Mammary epithelial cell (primary cell): ENCODE measurements around the gene CASP8.

Experiments used
- EZH2 ChIP-seq: IDR thresholded peaks from 2 replicates; pipeline ENCODE4 v1.6.1; 2012; ENCODE audit warnings: low read length, inconsistent platforms, borderline replicate concordance
- TF ChIP-seq, protein P1 (sequence below), 2 donors: IDR thresholded peaks in 1 of 2; conservative IDR thresholded peaks in 1 of 2; 2 replicates each; pipeline ENCODE4 v1.5.1; 2011 to 2012; ENCODE audit warnings: inconsistent platforms in 2 of 2, low read length in 2 of 2, mild to moderate bottlenecking in 2 of 2, control low read depth in 1 of 2, low read depth in 1 of 2; ENCODE audit not compliant: insufficient read depth in 1 of 2; ENCODE audit errors: extremely low read depth in 1 of 2

DNA sequence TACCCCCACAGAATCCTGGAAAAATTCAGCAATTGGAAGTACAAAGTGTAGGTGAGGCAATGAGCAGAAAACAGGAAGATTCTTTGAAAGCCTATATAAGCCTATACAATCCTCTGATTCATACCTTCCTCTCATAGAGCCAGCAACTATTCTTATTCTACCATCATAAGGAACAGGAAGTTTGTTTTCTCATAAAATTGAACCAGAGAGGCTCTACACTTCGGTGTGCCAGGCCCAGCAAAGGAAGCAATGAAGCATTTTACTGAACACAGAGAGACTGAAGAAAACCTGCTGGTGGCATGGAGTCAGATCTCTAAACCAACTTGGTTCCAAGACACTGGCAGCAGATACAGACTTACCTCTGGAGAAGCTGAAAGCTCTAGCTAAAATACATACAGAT lies 18.7 kb downstream of the CASP8 start:
- TF ChIP-seq, protein P1, sequence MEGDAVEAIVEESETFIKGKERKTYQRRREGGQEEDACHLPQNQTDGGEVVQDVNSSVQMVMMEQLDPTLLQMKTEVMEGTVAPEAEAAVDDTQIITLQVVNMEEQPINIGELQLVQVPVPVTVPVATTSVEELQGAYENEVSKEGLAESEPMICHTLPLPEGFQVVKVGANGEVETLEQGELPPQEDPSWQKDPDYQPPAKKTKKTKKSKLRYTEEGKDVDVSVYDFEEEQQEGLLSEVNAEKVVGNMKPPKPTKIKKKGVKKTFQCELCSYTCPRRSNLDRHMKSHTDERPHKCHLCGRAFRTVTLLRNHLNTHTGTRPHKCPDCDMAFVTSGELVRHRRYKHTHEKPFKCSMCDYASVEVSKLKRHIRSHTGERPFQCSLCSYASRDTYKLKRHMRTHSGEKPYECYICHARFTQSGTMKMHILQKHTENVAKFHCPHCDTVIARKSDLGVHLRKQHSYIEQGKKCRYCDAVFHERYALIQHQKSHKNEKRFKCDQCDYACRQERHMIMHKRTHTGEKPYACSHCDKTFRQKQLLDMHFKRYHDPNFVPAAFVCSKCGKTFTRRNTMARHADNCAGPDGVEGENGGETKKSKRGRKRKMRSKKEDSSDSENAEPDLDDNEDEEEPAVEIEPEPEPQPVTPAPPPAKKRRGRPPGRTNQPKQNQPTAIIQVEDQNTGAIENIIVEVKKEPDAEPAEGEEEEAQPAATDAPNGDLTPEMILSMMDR (conservative IDR thresholded peaks at IDR 0.05 in 1 of 2, IDR thresholded peaks at IDR 0.05 in 1 of 2; ENCODE audit: extremely low read depth in 1 of 2, insufficient read depth in 1 of 2, low read depth in 1 of 2, low read length in 2 of 2), result no peak
- TF ChIP-seq EZH2, result no peak
